GM12872 (cell line): ENCODE measurements around the gene CCDC13.

Experiments
- CTCF ChIP-seq: IDR thresholded peaks from 3 replicates; pipeline ENCODE4 v1.5.1; 2011; ENCODE audit warnings: low read depth, mild to moderate bottlenecking, low read length, moderate library complexity; ENCODE audit not compliant: insufficient read depth

The CCDC13 gene

GRCh38 chr3:42769477-42770131 lies 3.4 kb downstream of the CCDC13 start:
- TF ChIP-seq CTCF = no peak

- TF ChIP-seq CTCF = no peak
Observed at GRCh38 chr3:42764561-42765295, 8.3 kb downstream of the CCDC13 start.

GRCh38 chr3:42764115-42764514 lies 8.9 kb downstream of the CCDC13 start:
- no peak for TF ChIP-seq CTCF

GRCh38 chr3:42763021-42763420 lies 10.0 kb downstream of the CCDC13 start:
- no peak for TF ChIP-seq CTCF

- TF ChIP-seq CTCF = no peak
Observed at GRCh38 chr3:42762046-42762724, 10.9 kb downstream of the CCDC13 start.

- no peak for TF ChIP-seq CTCF
Observed at GRCh38 chr3:42758126-42758525, 14.9 kb downstream of the CCDC13 start.

- TF ChIP-seq CTCF = no peak
Observed at GRCh38 chr3:42756681-42757213, 16.3 kb downstream of the CCDC13 start.
